Islet of Langerhans (tissue), 1 donor: Measurements from ENCODE around the gene CAD.

Source experiments
- FAIRE-seq: peaks from one replicate; lab custom pipeline; 2011; peaks lifted over from hg19 to GRCh38; lab: Jason Lieb, UNC

CAD gene

GRCh38 chr2:27281855-27282559, 64.8 kb downstream of the CAD start, which contains the start of gene TRIM54:
Gene TRIM54 (plus strand): TSS chr2:27282429. CDS start chr2:27282732, 303 bp downstream.
- FAIRE-seq = no peak

DNA sequence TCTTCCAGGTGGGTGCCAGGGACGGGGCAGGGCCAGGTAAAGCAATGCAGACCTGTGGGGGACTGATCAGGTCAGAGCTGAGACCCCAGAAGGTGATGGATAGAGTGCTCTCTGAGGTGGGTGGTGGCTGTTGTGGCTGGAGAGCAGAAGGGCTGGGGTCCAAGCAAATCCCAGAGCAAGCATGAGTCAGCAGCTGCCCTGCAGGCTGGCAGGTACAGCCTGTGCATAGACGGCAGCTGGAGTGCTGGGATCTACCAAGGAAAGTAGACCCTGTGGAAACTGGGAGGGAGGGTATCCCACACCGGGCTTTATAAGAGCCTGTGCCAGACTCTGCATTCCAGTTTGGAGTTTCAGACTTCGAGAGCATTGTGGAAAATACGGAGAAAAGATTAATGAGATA, 65.7 kb downstream of the CAD start:
- FAIRE-seq = no peak

- FAIRE-seq = no peak
Observed at GRCh38 chr2:27284996-27285395, 67.8 kb downstream of the CAD start.

GRCh38 chr2:27285481-27285880, 68.3 kb downstream of the CAD start:
- no peak for FAIRE-seq

DNA sequence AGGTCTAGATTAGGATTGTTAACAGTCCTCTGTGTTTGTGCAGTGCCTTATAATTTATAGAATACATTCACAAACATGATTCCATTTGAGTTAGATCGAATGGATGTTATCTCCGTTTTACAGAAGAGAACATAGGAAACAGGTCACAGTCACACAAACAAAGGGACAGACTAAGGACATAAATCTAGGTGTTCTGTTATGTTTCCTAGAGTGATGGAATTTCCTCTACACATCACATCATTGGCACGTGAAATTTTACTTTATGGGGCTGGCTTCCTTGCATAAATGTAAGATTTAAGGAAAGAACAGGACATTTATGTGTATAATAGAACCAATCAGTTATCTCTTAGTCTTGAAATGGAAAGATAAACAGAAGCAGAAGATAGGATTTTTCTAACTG, 71.4 kb downstream of the CAD start:
- no peak for FAIRE-seq

DNA sequence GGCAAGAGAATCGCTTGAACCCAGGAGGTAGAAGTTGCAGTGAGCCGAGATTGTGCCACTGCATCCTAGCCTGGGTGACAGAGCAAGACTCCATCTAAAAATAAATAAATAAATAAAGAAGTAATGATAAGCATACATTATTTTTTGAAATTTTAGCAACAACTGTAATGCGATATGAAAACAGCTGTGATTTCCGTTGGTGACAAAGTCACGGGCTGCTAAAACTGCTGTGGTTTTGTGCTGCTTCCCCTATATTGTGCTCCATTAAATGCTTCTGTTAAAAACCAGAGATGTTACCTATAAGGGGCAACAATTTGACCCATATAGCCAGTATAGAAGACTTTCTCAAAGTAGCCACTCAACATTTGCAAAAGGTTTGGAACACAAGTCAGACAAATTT, 73.4 kb downstream of the CAD start:
- FAIRE-seq = no peak

GRCh38 chr2:27291865-27292264, 74.7 kb downstream of the CAD start:
- no peak for FAIRE-seq
